NCI-H748 (cell line): ENCODE measurements around the gene C6orf141.

Source experiments
- DNase-seq: peaks from one replicate; lab custom pipeline; 2025; ENCODE audit not compliant: unreplicated experiment; lab: John Stamatoyannopoulos, UW

Gene C6orf141

DNA sequence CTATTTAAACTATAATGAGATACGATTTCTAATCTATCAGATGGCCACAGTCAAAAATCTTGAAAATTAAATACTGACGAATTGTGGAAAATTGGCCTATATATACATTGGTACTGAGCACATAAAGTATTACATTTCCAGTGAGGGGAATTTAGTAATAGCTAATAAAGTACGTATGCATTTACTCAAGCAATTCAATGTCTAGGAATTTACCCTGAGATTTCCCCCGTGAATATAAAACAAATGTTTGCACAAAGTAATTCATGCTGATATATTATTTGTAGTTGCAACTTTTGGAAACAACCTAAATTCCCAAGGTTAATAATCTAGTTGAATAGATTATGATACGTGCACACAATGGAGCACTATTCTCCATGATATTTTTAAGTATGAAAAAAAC is 14.7 kb upstream of the C6orf141 start:
- no peak for DNase-seq

DNA sequence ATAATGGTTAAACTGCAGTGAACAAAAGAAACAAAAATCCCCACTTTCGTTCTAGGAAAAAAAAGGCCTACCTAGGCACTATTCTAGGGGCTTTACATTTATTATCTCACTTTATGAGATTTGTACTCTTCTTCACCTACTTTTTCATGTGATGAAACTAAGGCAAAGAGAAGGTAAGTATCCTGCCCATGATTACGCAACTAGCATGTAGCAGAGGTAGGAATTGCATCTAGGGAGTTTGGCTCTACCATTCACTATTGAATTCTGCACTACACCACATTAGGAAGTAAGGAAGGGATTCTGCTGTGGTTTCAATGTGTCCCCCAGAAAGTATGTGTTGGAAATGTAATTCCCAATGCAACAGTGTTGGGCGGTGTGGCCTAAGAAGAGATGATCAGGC is 11.4 kb upstream of the C6orf141 start:
- no peak for DNase-seq

DNA sequence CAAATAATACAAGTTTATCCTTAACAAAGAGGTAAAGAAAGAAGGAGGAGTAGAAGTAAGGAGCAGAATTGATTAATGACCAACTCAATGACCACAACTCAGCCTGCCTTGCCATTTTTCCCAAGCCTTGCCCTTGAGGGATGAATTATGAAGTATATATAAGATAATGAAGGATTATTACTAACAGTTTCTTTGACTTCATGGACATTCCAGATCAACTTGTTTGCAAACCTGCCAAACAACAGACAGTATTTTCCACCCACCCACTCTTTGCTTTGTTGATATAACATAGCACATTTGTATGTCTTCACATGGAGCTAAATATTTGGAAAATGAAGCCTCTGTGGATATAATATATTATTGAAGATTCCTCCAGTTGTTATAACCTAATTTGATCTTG is 9.9 kb upstream of the C6orf141 start:
- DNase-seq: no peak

DNA sequence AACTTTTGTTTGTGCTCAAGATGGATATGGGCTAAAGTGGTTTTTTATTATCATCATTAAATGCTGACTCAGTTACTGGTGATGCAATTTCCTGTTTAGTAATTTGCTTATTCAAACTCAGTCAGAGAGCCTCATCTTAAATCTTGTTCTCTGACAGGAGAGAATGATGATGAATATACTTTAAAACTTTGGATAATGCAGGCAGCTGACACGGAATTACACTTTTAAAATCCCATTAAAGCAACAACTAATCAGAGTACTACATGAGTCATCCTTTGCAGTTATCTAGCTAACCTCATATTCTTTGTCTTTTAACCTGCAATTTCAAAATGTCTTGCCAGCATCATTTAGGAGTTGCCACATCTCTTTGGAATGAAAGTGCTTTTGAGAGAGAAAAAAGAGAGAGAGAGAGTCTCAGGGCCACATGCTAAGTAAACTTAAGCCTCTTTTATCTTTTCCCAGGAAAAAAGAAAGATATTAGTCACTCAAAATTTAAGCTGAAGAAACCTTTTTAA is 9.2 kb upstream of the C6orf141 start:
- peak; percentile 63 for DNase-seq

DNA sequence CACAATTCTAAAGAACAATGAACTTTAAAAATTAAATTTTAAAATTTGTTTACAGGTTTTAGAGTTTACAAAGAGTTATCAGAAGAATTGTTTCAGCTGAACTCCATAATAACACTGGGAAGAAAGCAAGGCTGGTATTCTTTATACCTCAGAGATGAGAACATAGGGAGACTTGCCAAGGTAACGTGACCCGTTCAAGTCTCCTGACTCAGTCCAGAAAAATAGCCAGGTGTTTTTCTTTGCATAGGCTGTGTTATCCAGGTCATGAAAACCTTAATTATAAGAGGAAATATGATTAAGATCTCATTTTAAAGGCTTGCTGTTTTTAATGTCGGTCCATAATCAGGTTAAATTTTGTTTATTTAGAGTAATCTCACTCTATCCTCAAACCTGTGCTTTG is 8.5 kb upstream of the C6orf141 start:
- peak; percentile 42 for DNase-seq

DNA sequence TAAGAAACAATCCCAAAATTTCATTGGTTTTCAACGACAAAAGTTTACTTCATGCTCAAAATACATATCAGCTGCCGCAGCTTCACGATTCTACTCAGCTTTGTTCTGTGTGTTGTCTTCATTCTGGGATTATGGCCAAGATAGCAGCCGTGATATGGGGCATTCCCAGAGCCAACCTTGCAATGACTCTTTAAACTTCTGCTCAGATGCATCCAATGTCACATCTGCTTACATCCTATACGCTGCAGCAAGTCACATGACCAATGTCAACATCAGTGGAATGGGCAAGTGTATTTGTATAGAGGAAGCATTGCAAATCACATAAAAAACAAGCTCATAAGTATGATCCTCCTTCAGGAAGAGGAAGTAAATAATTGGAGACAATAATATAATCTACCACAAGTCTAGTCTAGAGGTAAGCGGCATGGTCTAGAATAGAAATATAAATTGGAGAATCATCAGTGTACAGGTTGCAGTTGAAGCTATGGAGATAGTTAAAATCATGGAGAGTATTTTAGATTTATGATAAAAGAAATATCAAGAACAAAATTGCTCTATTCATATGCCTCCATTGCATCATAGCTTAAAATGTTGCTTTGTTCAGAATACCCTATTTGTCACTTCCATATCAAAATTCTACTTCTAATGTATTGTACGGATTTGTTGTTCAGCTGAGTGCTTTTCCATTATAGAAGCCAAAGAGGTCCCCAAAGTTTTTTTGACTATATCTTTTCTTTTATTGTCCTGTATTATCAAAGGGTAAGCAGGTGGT is 7.2 kb upstream of the C6orf141 start:
- DNase-seq: peak; percentile 18

DNA sequence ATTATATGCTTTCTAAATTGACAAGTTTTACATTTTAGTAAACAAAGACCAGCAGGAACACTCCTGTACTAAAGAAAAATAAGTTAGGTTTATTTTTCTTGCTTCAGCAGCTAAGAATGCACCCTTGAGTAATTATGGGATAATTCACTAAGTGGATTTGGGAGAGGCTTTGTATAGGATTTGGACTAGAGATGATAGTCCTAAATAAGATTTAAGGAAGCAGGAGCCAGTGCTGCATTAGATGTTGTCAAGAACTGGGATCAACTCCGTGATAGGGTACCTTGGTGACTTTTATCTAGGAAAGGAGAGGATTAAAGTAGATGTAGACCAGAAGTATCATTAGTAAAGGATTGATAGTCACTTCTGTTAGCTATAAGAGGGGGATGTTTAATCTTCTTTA is 4.1 kb upstream of the C6orf141 start:
- DNase-seq: no peak

DNA sequence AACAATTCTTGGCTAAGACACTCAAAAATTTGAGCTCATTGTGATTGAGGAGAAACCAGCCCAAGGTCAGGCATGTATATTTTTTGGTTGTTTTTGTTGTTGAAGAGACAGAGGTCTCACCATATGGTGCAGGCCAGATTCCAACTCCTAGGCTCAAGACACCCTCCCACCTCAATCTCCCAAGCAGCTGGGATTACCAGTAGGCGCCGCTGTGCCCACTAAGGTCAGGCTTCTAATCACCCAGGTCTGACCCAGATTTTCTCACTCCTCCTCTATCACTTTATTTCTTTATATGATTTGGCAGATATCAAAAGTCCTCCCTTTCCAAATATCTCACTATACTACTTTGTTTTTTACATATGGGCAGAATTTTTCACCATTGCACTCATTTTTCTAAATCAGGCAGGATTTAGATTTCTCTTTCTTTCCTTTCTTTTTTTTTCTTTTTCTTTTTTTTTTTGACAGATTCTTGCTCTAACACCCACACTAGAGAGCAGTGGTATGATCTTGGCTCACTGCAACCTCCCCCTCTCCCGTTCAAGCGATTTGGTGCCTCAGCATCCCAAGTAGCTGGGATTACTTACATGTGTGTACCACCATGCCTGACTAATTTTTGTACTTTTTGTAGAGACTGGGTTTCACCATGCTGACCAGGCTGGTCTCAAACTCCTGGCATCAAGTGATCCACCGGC is 1.7 kb upstream of the C6orf141 start:
- no peak for DNase-seq

DNA sequence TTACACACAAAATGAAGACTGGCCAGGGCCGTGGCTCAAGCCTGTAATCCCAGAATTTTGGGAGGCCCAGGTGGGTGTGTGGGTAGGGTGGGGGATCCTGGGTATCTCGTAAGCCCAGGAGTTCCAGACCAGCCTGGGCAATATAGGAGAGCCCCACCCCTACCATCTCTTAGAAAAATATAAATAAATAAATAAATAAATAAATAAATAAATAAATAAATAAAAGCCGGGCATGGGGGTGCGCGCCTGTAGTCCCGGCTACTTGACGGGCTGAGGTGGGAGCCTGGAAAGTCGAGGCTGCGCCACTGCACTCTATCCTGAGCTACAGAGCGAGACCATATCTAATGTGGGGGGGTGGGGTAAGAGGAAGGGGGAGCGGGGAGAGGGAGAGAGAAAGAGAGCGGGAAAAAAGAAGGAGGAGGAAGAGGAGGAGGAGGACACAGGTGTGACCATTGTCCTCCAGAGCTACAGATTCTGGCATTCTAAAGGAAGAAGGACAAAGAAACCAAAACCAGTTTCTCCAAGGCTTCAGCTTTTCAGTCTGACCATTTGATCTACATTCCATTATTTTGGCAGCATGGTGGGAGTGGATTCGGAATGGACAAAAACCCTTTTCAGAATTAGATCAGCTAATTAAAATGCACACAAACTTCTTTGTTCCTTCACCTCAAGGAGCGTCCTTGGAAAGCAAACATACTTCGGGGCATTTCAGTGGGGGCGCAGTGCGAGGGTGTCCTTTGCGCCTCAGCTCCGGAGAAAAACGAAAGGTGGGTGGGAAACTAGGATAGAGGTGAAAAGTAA is 577 bp upstream of the C6orf141 start:
- DNase-seq: no peak

DNA sequence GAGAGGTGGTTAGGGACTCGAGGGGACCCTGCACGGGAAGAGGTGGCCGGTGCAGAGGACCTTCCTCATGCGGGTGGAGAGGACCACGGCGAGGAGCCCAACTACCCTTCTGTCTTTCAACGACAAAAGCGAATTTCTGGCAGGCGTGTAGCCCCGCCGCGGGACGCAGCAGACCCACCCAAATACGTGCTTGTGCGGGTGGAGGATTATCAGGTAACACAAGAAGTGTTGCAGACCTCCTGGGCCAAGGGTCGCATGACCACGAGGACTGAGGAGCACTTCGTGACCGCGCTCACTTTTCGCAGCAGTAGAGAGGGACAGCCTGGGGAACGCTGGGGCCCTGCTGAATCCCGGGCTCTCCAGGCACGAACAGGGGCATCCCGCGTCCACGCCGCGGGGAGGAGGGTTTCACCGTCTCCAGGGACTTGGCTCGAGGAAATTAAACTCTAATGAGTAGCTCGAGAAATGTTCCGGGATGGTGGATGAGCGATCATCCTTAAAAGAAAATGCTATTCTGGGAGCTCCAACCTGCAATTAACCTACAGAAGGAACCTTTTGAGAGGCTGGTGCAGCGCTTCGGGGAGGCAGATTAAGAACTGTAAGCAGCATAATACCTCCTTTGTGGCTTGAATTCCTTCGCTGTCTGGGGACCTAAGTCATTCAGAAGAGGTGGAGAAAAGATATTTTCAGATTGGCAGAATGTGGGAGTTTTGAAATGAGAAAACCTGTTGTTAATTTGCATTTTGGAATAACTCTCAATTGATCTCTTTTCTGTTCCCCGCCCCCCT is 804 bp downstream of the C6orf141 start:
- DNase-seq: peak; percentile 70

DNA sequence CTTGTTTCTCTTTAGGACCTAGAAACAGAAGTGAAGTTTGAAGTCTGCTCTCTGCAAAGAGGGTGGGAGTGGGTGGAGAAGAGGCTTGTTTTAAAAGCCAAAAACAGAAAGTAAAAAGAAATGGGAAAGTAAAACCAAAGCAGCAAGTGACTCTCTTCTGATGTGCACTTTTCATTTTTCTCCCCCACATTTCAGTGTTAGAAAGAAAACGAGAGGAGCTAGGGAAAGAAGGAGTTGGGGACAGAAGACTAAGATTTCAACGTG is 1.3 kb downstream of the C6orf141 start:
- DNase-seq: no peak

DNA sequence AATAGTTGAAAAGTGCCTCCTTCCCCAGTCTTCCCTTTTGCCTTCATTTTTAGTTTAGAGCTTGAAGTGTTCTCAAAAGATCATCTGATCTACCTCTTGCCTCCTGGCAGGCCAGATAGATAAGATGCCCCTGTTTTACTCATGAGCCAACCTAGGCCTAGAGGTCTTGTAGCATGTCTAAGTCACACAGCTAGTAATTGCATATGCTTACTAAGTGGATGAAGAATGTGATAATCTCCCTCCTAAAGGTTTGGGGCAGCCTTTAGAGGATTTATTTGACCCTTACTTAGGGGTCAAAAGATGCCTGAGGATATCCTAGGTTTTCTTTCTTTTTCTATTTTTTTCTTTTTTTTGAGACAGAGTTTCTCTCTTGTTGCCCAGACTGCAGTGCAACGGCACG is 2.1 kb downstream of the C6orf141 start:
- DNase-seq: no peak

DNA sequence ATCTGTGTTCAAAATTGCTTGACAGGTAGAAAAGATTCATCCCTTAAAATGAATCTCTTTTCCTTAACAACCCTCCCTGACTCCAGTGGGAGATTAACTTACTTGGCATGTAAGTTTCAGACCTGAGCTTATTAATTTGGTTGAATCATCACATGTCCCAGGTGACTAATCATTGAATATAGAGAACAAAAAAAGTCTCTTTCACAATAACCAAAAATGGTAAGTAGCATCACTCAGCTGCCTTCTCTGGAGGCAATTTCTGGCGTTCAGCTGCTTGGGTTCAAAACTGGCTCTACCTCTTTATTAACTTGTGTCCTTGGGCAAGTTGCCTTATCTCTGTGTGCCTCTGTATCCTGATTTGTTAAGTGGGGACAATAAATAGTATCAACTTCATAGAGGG is 2.9 kb downstream of the C6orf141 start:
- DNase-seq: no peak

DNA sequence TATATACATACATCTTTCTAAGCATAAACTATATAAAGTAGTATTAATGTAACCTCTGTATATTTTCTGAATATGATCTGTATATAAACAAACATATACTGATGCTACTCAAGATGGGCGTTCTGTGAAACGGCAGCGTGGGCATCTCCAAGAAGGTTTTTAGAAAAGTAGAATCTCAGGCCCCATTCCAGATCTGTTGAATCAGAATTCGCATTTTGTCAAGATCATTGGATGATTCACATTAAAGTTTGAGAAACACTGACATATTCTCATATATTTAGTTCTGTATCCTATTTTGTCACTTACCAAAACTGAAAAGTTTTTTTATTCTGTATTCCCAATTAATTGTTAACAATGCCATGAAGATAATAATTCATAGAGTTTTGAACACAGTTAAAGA is 5.5 kb downstream of the C6orf141 start:
- no peak for DNase-seq

DNA sequence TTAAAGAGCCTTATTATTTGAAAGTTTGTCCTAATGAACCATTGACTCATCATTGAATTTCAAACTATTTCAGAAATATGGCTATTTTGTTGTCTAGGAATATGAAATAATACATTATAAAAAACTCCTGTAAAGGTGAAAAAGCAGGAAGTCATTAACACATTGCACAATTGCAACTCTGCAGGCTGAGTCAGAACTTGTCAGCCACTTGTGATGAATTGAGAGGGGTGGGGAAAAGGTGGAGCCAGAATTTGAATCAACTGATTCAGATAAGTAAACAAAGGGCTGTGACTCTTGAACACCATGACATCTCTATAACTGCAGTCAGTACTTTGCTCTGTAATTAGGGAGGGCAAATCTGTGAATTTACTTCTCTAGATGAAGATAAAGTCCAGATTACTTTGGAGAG is 6.0 kb downstream of the C6orf141 start:
- DNase-seq: peak; percentile 92

DNA sequence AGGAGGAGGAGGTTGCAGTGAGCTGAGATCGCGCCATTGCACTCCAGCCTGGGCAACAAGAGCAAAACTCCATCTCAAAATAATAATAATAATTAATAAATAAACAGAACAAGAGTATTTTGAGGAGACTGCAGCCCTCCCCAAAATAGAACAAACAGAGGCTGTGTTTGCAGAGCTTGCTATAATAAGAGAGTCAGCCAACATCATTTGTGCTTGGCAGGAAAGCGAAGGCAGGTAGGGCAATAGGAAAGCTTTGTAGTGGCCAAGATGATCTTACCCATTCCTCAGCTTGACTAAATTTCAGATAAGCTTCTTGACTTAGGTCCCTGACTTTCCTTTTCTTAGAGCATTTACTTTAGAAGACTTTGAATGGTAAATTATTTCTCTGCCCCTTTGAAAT is 6.7 kb downstream of the C6orf141 start:
- peak; percentile 11 for DNase-seq

DNA sequence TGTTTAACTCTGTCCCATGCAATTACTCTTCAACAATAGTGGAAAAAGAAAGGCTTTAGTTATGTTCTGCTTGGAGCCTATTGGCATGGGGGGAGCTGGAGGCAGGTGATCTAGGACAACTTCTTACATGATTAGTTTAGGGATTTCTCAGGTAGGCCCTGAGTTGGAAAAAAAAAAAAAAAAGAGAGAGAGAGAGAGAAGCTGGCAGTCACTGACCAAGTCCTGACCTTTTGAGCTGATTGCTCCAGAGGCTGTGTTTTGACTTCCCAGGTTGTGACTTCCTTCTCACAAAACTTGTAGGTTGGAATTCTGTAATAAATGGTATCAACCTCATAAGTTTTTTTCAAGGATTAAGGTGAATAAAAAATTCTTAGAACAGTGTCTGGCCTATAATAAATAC is 7.8 kb downstream of the C6orf141 start:
- no peak for DNase-seq

DNA sequence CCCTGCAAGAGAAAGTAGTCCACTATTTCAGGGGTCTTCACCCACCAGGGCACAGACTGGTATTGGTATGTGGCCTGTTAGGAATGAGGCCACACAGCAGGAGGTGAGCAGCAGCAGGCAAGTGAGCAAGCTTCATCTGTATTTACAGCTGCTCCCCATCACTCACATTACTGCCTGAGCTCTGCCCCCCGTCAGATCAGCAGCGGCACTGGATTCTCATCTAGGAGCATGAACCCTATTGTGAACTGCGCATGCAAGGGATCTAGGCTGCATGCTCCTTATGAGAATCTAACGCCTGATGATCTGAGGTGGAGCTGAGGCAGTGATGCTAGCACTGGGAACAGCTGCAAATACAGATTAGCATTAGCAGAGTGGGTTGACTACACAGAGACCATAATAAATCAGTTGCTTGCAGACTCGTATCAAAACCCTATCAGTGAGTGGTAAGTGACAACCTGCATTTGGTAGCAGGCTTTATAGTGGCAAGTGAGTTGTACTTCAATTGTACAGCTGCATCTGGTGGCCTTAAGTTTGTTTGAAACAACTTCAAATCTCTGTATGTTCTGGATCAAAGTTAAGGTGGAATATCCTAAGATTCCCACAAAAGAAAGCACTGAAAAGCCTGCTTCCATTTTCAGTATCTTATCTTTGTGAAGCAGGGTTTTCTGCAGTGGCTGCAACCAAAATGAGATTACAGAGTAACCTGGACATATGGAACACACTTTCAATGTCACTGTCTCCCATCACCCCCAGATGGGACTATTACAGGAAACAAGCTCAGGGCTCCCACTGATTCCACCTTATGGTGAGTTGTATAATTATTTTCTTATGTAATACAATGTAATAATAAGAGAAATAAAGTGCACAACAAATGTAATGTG is 12.8 kb downstream of the C6orf141 start:
- no peak for DNase-seq

DNA sequence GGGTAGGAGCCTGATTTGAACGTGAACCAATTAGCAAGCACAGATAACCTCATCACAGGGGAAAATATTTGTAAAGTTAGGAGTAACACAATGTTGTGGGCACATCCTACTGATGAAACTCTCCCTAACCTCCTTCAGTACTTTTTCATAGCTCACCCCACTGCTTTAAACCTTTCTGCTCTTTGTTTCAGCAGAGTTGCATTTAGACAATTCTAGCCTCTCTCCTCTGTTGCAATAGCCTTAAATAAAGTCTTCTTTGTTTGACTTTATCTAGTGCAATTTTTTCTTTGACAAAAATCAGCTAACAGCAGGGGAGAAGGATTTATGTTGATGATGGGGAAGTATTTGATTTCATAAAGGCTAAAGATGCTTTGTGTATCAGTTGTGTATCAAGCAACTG is 14.1 kb downstream of the C6orf141 start:
- DNase-seq: no peak

DNA sequence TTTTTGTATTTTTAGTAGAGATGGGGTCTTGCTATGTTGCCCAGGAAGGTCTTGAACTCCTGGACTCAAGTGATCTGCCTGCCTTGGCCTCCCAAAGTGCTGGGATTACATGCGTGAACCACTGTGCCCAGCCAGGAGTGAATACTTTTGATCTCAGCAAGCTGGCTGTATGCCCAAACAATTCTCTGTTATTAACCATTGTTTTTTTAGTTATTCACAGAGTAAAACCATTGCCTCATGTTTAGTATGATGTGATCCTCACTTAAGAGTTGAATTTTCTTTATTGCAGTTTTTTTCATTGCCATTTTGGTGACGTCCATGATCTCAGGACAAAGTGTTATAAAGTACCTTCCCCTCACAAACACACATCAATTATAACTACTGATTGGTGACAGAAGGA is 14.8 kb downstream of the C6orf141 start:
- no peak for DNase-seq
